ENCODE results near the gene SENP1.

GRCh38 chr12:48040354-48040753 lies 65.5 kb downstream of the SENP1 start:
- TF ChIP-seq, protein P1, sequence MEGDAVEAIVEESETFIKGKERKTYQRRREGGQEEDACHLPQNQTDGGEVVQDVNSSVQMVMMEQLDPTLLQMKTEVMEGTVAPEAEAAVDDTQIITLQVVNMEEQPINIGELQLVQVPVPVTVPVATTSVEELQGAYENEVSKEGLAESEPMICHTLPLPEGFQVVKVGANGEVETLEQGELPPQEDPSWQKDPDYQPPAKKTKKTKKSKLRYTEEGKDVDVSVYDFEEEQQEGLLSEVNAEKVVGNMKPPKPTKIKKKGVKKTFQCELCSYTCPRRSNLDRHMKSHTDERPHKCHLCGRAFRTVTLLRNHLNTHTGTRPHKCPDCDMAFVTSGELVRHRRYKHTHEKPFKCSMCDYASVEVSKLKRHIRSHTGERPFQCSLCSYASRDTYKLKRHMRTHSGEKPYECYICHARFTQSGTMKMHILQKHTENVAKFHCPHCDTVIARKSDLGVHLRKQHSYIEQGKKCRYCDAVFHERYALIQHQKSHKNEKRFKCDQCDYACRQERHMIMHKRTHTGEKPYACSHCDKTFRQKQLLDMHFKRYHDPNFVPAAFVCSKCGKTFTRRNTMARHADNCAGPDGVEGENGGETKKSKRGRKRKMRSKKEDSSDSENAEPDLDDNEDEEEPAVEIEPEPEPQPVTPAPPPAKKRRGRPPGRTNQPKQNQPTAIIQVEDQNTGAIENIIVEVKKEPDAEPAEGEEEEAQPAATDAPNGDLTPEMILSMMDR (IDR thresholded peaks at IDR 0.05; ENCODE audit: poor library complexity, severe bottlenecking) = no peak
- TF ChIP-seq, protein P2, sequence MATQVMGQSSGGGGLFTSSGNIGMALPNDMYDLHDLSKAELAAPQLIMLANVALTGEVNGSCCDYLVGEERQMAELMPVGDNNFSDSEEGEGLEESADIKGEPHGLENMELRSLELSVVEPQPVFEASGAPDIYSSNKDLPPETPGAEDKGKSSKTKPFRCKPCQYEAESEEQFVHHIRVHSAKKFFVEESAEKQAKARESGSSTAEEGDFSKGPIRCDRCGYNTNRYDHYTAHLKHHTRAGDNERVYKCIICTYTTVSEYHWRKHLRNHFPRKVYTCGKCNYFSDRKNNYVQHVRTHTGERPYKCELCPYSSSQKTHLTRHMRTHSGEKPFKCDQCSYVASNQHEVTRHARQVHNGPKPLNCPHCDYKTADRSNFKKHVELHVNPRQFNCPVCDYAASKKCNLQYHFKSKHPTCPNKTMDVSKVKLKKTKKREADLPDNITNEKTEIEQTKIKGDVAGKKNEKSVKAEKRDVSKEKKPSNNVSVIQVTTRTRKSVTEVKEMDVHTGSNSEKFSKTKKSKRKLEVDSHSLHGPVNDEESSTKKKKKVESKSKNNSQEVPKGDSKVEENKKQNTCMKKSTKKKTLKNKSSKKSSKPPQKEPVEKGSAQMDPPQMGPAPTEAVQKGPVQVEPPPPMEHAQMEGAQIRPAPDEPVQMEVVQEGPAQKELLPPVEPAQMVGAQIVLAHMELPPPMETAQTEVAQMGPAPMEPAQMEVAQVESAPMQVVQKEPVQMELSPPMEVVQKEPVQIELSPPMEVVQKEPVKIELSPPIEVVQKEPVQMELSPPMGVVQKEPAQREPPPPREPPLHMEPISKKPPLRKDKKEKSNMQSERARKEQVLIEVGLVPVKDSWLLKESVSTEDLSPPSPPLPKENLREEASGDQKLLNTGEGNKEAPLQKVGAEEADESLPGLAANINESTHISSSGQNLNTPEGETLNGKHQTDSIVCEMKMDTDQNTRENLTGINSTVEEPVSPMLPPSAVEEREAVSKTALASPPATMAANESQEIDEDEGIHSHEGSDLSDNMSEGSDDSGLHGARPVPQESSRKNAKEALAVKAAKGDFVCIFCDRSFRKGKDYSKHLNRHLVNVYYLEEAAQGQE (IDR thresholded peaks at IDR 0.05; ENCODE audit: borderline replicate concordance) = no peak
- TF ChIP-seq POLR2AphosphoS5 (IDR thresholded peaks at IDR 0.05) (no peak), RAD21 (conservative IDR thresholded peaks at IDR 0.05) (no peak), MXI1 (conservative IDR thresholded peaks at IDR 0.05; ENCODE audit: poor library complexity, severe bottlenecking) (no peak)
